NB4 (cell line): ENCODE measurements around the gene SH3RF2.

Experiments
- DNase-seq: peaks from one replicate; pipeline ENCODE4 v3.0.0; 2010; ENCODE audit warnings: low read depth
- H3K4me3 ChIP-seq: one replicate; pipeline ENCODE4 v1.5.1; 2011; ENCODE audit warnings: mild to moderate bottlenecking, low read depth, low read length, moderate library complexity
- MYC ChIP-seq: IDR thresholded peaks from 2 replicates; pipeline ENCODE4 v1.6.1; 2011; ENCODE audit warnings: low read depth, low read length
- POLR2A ChIP-seq: IDR thresholded peaks from 2 replicates; pipeline ENCODE4 v1.6.1; 2011; ENCODE audit warnings: mild to moderate bottlenecking; ENCODE audit not compliant: insufficient read length; ENCODE audit errors: extremely low read depth
- TF ChIP-seq, protein P1 (sequence below): IDR thresholded peaks from one replicate; pipeline ENCODE4 v1.5.1; 2012; ENCODE audit warnings: low read depth, low read length
- TF ChIP-seq, protein P2 (sequence below): IDR thresholded peaks from 2 replicates; pipeline ENCODE4 v1.6.1; 2011; ENCODE audit warnings: low read depth, low read length

SH3RF2 gene

DNA sequence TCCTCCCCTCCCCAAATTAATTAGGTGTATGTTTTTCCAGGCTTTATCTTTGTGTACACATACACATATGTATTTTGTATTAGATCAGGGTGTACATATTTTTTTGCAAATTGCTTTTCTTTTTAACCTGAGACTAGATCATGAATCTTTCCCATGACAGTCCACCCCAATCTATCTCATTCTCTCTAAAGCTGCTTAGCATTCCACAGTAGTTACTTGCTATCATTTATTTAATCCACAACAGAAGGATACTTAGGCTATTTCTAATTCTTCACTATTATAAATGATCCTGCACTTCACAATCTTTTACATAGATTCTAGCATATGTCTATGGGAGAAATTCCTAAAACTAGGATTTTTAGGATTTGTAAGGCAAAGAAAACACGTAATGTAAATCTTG, 43.9 kb downstream of the SH3RF2 start:
- H3K4me3 ChIP-seq = no peak overlapping the region
- TF ChIP-seq, protein P1, sequence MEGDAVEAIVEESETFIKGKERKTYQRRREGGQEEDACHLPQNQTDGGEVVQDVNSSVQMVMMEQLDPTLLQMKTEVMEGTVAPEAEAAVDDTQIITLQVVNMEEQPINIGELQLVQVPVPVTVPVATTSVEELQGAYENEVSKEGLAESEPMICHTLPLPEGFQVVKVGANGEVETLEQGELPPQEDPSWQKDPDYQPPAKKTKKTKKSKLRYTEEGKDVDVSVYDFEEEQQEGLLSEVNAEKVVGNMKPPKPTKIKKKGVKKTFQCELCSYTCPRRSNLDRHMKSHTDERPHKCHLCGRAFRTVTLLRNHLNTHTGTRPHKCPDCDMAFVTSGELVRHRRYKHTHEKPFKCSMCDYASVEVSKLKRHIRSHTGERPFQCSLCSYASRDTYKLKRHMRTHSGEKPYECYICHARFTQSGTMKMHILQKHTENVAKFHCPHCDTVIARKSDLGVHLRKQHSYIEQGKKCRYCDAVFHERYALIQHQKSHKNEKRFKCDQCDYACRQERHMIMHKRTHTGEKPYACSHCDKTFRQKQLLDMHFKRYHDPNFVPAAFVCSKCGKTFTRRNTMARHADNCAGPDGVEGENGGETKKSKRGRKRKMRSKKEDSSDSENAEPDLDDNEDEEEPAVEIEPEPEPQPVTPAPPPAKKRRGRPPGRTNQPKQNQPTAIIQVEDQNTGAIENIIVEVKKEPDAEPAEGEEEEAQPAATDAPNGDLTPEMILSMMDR = no peak
- TF ChIP-seq, protein P2, sequence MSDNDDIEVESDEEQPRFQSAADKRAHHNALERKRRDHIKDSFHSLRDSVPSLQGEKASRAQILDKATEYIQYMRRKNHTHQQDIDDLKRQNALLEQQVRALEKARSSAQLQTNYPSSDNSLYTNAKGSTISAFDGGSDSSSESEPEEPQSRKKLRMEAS = no peak
- TF ChIP-seq POLR2A (no peak), MYC (no peak)
- DNase-seq = no peak

DNA sequence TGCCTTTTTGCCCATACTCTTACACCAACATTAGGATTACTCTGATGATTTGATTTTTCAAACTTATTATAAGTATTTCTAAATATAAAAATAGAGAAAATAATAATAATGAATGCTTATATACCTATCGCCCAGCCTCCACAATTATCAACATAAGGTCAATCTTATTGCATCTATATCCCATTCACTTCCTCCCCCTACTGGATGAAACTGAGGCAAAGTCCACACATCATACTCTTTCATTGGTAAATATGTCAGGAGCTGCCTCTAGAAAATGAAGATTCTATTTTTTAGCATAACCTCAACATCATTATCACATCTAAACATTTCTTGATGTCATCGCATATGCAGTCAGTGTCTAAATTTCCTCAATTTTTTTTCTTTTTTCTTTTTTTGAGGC, 44.3 kb downstream of the SH3RF2 start:
- no peak for TF ChIP-seq MYC
- TF ChIP-seq, protein P2 = no peak
- TF ChIP-seq, protein P1 = no peak
- TF ChIP-seq POLR2A = no peak
- DNase-seq = no peak
- no peak overlapping the region for H3K4me3 ChIP-seq

DNA sequence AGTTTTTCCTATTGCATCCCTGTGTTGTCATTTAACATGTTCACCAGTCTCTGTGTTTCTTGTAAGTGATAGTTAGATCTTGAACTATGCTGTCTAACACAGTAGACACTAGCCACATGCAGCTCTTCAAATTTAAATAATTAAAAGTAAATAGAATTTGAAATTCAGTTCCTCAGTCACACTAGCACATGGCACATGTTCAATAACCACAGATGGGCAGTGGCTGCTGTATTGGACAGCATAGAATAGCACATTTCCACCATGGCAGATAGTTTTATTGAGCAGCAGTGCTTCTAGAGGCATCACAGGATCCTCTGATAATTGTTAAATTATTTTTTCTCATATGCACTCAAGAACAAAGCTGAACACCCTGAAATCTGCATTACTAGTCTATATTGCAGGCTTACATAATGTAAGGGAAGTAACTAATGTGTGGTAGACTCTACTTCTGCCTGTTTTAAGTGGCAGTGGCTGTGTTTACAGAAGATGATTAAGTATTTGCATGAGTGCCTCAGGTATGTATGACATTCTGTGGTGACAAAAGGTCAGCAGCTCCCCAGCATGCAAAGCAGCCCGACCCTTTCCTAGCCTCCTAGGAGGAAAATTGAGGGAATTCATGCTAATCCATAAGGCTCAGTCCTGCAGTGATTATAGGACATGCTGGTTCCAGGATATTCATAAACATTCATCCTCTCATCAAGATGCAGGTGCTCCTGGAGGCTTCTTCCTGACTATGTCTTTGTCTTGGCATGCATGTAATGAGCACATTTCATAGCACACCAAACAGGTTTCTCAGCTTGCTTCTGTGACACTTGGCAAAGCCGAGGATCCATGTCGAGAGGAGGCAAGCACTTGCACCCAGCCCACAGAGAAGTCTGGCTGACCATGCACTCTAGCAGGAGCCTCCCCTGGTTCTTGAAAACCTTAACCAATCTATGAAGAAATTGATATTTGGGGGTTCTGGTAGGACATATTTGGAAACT, 45.5 kb downstream of the SH3RF2 start:
- DNase-seq = no peak
- H3K4me3 ChIP-seq = no peak overlapping the region
- TF ChIP-seq POLR2A = no peak
- TF ChIP-seq MYC = no peak
- TF ChIP-seq, protein P2 = no peak
- TF ChIP-seq, protein P1 = no peak

DNA sequence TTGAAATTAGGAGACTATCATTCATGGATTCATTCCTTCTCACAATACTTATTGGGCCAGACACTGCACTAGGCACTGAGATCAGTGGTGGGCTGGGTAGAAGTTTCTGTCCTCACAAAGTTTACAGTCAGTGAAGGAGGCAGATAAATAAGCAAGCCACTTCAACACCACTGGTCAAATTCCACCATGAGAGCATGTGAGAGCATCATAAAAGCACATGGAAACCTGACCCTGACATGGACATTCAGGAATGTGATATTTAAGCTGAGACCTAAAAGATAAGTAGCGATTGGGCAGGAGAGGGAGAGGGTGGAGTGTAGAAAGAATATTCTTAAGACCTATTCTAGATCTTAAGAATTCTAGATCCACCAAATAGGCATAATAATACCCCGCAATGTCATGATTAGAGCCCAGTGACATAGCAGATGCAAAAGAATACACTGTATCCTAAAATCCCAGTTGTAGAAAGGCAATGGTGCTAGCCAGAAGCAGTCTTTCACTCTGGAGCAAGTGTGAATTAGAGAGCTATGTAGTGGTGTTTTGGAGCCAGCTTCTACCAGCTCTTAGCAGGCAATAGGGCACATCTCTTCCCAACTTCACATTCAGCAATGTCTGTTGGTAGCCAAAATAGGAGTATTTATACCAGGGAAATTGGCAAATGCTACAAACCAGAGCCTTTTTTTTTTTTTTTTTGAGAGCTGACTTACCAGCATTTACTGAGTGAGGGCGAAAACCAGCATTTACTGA, 46.4 kb downstream of the SH3RF2 start:
- no peak overlapping the region for H3K4me3 ChIP-seq
- TF ChIP-seq, protein P2 = no peak
- TF ChIP-seq, protein P1 = no peak
- no peak for TF ChIP-seq MYC
- DNase-seq = no peak

DNA sequence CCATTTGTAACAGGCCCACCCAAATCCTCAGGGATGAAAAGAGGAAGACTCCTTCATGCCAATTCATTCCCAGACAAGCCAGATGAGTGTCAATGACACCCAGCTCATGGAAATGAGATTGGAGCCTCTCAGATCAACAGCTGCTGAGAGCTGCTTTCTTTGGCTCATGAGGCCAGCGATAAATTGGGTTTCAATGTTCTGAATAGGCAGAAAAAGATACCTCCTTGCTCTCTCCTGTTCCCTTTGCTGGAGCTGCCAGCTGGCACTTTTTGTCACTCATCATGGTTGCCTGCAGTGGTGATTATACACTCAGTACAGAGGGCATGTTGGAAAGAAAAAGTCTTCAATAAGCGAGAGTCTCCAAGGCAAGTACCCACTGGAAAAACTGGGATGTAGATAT, 47.1 kb downstream of the SH3RF2 start:
- DNase-seq = no peak
- TF ChIP-seq POLR2A = no peak
- TF ChIP-seq, protein P1 = no peak
- TF ChIP-seq, protein P2 = no peak
- TF ChIP-seq MYC = no peak
- H3K4me3 ChIP-seq = no peak overlapping the region
